GM21786 (cell line): Measurements from ENCODE around the gene CRIP2.

Source experiments
- ATAC-seq: cut with Tn5 transposase; IDR thresholded peaks from one replicate; pipeline ENCODE4 v1.9.1; 2021; ENCODE audit not compliant: unreplicated experiment

Gene CRIP2, protein sequence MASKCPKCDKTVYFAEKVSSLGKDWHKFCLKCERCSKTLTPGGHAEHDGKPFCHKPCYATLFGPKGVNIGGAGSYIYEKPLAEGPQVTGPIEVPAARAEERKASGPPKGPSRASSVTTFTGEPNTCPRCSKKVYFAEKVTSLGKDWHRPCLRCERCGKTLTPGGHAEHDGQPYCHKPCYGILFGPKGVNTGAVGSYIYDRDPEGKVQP

DNA sequence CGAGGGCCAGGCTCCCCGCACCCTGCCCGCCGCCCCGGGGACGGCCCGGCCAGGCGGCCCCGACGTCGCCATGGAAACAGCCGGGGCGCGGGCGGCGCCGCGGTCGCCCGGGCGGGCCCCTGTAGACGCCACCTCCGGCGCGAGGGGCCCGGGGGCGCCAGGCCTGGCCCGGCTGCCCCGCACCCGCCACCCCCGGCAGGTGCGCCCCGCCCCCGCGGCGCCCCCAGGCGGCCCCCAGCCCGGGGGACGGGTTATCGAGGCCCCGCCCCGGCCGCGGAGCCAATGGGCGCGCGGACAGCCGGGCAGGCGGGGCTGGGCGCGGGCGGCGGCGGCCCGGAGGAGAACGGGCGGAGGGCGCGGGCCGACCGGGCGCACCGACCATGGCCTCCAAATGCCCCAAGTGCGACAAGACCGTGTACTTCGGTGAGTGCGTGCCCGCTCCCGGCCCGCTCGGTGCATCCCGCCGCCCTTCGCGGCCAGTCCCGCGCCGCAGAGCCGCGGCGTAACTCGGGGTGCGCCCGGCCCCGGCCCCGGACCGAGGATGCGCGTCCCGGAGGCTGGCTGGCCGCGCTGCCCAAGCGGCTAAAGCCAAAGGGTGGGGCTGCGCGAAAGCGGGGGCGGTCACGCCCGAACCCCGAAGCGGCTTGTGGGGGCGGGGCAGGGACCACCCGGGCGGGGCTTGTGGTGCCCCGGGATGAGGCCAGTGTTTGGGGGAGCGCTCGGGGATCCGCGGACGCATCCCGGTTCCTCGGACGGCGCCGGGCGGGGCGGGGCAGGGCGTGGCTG lies at the start of gene CRIP2:
CRIP2 (plus strand) TSS at position 339 of the 786 bp plus-strand sequence; CDS start at position 381, 42 bp downstream.
- ATAC-seq = no peak

DNA sequence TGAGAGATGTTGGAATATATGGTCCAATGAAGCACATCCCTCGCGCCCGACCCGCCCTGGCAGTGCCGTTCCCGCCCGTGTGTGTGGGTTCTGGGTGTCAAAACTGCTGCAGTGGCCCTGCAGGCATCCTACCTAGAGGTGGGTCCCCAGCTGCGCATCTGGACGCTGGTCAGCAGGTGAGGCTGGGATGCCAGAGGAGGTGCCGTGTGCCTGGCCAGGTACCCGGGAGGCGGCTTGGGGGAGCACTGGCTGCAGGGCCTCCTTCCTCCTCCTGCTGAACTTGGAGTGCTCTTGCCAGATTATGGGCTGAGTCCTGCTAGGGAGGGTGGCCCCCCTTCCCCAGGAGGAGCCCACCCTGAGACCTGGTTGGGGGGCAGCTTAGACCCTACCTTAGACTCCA lies 49.8 kb upstream of the CRIP2 start:
- ATAC-seq = no peak

DNA sequence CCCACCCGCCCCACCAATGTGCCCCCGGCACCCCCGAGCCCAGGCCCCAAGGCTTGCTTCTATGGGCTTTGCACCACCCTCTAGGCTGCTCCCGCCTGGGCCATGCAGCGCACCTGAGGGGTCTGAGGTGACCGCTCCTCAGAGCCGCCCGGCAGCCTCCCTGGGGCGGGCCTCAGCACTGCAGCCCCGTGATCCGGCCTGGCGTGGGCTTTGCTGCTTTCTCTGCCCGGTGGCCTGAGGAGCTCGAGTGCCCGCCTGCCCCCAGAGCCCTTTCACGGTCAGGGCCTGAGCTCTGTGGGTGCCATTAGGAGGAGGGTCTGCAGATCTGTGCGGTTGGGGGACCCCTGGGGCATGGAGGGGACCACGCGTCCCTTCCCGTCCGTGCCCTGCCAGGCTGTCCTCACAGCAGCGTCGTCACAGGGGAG lies 48.8 kb upstream of the CRIP2 start:
- ATAC-seq = no peak

DNA sequence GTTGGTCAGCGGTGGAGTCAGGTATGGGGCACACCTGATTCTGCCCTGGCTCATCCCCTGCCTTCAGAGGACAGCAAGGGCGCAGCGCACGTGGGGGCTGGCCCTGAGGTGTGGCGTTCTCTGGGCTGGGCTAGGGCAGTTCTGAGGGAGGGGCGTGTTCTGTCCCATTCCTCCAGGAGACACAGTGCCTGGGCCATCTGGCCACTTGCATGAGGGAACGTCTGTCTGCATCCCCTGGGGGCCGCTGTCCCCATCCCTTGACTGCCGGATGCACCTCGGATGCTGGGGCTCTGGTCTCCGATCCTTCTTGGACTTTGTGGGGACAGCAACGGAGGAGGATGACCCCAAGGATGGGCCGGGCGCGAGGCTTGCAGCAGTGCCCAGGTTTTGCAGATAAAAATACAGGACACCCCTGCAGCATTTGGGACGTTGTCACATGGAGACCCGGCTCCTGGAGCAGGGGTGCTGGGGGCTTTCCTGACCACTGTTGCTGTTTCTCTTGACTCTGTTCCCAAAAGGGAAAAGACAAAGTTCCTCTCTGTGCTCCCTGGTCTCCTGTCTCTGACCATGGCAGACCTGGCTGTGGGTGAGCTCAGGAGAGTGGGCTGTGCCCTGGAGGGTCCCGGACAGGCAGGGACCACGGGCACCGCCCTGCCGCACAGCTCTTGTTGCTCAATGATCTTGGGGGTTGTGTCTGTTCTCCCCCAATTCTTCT lies 48.0 kb upstream of the CRIP2 start:
- no peak for ATAC-seq

DNA sequence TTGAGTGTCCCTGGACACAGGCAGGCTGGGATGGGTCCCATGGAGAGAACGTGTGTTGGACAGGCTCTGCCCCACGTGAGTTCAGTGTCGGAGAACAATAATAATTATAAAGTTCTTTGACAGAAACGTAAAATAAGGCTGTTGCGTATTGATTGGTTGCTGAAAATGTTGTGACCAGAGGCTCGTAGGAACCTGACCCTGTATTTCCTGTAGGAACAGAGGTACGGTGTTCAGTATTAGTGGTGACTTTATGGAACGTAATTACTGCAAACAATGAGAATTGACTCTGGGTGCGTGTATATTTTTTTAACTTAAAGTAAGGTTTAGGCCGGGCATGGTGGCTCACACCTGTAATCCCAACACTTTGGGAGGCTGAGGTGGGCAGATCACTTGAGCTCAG lies 47.2 kb upstream of the CRIP2 start:
- no peak for ATAC-seq

DNA sequence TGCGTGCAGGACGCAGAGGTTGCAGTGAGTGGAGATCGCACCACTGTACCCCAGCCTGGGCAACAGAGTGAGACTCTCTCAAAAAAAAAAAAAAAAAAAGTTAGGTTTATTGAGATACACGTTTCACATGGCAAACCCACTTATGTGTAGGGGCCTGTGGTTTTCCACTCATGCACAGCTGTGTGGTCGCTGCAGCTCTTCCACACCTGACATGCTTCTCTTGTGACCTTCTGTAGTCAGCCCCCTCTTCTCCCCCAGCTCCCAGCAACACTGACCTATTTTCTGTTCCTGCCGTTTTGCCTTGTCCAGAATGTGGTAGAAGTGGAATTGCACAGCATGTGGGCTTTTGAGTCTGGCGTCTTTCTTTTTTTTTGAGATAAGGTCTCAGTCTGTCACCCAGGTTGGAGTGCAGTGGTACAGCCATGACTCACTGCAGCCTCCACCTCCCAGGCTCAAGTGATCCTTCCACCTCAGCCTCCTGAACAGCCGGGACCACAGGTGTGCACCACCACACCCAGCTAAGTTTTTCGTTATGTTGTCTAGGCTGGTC lies 46.6 kb upstream of the CRIP2 start:
- no peak for ATAC-seq

DNA sequence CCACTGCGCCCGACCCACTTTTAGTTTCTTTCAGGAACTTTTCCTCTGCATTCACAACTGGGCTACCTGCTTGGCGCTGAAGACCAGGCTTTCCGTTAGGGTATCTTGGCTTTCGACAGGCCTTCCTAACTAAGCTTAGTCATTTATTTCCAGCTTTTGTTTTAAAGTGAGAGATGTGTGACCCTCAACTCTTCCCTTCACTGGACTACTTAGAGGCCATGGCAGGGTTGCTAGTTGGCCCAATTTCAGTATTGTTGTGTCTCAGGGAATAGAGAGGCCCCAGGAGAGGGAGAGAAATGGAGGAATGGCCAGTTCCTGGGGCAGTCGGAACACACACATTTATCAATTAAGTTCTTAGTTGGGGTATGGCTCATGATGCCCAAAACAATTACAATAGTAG lies 44.6 kb upstream of the CRIP2 start:
- ATAC-seq = no peak

DNA sequence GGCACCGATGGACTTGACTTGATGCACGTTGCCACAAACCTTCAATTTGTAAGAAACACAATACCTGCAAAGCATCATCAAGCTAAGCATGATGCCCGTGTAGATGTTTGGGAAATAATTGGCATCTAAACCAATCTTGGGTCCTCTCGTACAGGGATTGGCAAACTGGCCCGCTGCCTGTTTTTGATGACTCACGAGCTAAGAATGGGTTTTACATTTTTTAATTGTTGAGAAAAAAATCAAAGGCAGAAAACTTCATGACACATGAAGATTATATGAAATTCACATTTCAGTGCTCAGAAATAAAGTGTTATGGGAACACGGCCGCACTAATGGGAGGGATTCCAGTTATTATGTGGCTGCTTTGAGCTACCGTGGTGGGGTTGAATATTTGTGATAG lies 44.1 kb upstream of the CRIP2 start:
- no peak for ATAC-seq

DNA sequence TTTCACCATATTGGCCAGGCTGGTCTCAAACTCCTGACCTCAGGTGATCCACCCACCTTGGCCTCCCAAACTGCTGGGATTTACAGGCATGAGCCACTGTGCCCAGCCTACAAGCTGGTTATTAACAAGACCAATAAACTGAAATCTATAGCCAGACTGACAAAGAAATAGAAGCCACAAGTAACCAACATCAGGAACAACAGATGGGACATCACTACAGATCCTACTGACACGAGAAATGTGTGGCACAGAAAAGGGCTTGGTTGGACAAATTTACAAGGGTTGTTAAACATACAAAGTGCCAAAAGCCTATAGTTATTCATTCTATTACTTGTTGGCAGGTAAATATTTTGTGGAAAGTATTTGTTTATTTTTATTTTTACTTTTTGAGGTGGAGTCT lies 43.4 kb upstream of the CRIP2 start:
- ATAC-seq = no peak

DNA sequence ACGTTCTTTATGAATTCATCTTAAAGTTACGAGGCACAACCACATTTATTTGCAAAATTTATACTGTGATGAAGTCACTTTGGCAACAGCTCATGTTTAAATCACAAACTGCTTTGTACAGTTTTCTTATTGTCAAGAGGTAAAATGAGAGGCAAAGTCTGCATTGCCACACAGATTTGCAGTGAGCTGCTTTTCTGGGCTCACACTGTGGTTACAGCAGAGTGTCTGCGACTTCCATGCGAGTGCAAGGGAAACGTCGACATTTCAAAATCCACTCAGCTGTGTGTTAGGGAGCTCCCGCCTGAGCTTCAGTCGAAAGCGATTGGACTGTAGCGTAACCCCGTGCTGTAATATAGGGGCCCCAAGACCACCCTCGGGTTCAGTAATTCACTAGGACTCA lies 42.0 kb upstream of the CRIP2 start:
- no peak for ATAC-seq

DNA sequence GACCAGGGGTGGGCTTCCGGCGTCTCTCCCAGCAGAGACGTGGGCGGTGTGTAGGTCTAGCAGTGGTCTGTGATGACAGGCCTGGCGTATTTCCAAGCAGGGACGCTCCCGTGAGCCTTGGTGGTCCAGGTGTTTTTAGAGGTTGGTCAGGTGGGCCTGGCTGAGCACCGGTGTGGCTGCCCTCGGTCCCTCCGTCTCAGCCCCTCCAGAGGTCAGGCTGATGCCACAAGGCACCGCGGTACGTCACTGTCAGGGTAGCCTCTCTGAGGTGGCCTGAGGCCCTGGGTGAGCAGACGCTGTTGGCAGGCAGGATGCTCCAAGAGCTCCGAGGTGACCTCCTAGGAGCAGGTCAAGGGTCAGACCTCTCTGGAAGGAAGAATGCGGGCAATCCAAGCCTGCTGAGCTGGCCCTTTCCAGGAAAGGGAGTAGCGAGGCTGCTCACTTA lies 41.4 kb upstream of the CRIP2 start:
- ATAC-seq = no peak

DNA sequence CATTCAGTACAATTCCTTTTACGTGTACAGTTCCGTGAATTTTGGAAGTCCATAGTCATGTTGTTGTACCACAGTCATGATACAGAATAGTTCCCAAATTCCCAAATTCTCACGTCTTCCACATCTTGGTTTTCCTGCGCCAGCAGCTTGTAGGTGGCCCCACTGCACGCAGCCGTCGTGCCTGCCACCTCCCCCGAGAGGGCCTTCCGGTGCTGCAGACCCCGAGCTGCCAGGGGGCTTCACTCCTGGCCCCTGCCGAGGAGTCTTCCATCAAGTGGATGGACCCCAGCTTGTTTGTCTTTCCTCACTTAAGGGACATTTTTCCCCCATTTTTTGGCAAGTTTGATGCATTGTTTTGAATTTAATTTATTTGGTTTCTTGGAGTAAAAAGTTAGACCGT lies 38.2 kb upstream of the CRIP2 start:
- ATAC-seq = no peak

DNA sequence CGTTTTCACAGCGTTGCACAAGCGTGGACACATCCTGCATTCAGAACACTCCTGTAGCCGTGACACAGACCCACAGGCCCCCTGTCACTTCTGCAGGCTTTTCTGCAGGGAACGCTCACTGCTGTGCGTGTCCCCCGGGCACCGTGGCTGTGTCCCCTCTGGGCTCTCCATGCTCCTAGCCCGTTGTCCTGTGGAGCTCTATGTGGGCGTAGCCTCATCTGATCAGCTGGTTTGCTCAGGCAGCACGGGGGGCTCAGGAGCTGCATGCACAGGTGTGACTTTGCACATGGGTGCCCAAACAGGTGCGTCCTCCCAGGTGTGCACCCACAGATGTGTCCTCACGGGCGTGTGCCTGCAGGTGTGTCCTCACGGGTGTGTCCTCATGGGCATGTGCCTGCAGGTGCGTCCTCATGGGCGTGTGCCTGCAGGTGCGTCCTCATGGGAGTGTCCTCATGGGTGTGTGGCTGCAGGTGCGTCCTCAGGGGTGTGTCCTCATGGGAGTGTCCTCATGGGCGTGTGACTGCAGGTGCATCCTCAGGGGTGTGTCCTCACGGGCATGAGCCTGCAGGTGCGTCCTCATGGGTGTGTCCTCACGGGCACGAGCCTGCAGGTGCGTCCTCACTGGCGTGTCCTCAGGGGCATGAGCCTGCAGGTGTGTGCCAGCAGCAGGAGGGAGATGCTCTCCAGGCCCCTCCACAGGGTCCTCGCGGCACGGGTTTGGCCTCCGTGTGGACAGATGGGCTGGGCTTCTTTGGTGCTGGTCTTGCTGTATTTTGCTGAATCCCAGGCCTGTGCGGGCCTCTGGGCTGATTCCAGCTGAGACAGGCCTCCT lies 37.5 kb upstream of the CRIP2 start:
- ATAC-seq = no peak

DNA sequence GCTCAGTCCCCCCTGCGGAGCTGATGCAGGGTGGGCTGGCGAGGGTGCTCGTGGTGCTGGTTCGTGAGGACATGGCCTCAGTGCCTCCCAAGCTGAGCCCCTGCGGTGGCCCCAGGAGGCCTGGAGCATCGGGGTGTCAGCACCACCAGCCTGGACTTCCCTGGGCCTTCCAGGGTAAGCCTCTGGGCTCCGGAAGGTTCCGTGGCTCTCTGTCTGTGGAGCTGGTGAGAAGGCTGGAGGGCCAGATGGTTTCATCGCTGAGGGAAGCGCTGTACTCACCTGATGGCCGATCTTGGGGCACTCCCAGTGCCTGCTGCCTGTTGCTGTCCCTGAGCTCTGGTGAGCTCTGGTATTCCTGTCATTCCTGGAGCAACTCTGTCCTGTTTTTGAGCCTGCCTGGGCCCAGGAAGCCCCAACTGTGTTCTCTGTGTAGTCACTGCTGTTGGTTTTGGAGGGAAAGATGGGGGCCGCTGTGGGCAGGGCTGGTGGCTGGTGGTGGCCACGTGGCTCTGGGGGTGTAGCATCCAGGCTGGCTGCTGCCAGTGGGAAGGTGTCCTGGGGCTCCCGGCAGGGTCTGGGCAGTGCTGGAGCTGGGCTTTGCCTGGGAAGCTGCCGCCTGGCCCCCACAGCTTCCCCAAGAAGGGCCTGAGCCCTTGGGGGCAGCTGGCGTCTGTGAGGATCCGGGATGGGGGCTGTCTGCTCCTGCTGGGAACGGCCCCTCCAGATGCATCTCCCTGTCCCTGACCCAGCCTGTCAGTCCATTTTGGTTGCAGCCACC lies 36.7 kb upstream of the CRIP2 start:
- ATAC-seq = no peak

DNA sequence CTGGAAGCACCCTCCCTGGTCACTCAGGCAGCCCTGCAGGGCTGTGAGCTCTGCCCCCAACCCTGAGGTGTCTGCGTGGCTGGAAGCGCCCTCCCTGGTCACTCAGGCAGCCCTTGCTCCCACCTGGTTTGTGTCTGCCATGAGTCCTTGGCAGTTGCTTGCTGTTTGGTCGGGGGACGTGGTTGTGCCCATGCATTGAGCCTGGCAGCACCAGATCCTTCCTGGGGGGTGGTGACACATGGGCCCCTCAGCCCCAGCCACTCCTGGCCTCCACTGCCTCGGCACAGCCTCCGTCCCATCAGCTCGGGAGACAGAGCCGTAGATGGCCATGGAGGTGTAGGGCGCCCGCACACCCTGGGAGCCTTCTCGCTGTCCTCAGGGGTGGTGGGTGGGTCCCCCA lies 35.4 kb upstream of the CRIP2 start:
- ATAC-seq = no peak

DNA sequence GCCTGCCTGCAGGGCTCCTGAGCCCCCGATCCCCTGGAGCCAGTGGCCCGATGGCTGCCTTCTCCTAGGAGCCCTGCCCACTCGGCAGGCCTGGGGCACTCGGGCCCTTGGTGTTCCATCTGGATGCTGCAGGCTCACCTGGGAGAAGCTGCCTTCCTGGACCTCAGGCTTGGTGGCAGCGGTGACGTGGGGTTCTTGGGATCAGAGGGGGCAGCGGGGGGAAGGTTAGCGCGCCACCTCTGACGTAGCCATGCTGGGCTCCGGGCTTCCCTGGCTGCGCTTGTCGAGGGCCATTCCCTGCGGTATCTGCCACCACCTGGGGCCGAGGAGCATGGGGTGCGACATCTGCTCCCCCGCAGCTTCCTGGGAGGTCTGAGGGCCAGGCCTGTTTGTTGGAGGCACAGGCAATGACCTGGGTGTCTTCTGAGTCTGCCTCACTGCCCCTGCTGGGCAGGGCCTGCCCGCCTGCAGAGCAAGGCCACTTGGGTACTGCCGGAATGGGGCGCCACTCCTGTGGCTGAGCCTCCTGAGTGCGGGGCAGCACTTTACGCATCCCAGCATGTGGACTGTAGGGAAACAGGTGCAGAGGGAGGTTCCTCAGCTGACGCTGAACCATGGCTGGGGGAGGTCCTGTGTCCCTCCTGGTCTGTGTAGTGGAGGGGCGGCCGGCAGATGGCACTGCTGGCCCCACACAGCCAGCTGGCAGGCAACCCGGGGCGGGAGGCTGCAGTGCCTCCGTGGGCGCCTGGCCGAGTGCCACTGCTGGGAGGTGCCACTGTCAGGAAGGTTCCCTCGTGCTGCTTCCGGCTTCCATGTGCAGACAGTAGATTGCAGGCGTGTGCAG lies 34.7 kb upstream of the CRIP2 start:
- no peak for ATAC-seq

DNA sequence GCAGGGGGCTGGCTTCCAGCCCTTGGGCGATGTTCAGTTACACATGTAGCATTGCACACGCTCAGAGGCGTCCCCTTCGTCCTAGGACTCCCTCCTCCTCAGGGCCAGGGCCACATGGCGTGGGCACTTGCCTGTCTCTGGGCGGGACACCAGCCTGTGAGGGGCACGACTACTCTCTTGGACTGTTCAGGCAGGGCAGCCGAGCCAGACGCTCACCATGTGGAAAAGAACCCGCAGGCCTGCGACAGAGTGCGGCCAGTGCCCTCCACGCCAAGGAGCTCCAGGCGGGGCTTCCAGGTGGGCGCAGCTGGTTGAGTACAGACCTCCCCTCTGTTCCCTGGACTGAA lies 34.1 kb upstream of the CRIP2 start:
- no peak for ATAC-seq

DNA sequence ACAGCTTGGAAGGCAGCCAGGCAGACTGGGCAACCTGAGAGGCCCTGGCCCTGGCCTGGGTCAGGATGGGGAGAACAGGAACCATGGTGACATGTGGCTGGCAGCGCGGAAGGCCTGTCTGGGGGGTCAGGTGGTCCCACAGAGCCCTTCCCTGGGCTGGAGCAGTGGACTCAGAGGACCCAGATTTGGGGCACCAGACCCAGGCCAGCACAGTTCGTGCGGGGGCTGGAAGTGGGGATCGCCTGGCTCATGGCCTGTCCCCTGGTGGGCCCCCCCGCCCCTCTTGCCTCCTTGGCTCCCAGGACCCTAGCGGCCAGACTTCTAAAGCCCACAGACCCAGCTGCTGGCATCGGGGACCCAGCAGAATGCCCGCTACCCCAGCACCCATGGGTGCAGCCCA lies 33.6 kb upstream of the CRIP2 start:
- no peak for ATAC-seq

DNA sequence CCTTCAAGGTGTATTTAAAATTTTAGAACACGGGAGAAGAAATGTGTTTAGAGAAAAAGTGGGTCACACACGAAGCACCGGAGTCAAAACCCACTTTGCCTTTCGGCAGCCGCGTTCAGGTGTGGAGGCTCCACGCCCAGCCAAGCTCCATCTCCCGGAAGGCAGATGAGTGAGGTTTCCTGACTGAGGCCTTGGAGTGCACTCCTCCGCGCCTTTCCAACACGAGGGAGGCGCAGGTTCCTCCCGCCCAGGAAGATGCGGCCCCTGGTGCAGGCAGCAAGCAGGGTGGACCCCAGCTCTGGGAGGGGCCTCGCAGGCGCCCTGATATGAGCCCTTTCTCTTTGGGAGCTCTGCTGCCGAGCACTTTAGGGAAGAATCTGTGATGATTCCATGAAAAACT lies 32.5 kb upstream of the CRIP2 start:
- no peak for ATAC-seq
